SK-N-SH (cell line): ENCODE results near the gene OTOP2. TPM values are rescaled to one million over a fixed set of nuclear protein-coding genes. Genes with fewer than 3 reads are reported as not detected.

ENCODE experiments used
- CTCF ChIA-PET: fragments of 300-600, 350-600 bp; formaldehyde crosslinking; extraction: SDS; loops from one replicate; lab custom pipeline; 2021; lab: Yijun Ruan, JAX
- POLR2A ChIA-PET: fragments of 350-600 bp; sonication (Branson Sonifier 250); formaldehyde crosslinking; extraction: SDS; loops from one replicate; lab custom pipeline; 2020; ENCODE audit warnings: antibody characterized with exemption, inconsistent platforms; lab: Yijun Ruan, JAX
- DNase-seq: peaks from one replicate; pipeline ENCODE4 v3.0.0; 2012
- H2AFZ ChIP-seq: fragments of 200-600 bp; sonication (generic); 2 replicates; pipeline ENCODE4 v1.8.1; 2016; ENCODE audit warnings: antibody characterized with exemption, mild to moderate bottlenecking, low read depth
- H3F3A ChIP-seq: fragments of 200-600 bp; sonication (generic); replicated peaks from 2 replicates; pipeline ENCODE3; 2016; ENCODE audit warnings: antibody characterized with exemption, mild to moderate bottlenecking; ENCODE audit not compliant: insufficient read depth
- H3K27ac ChIP-seq, 2 experiments: fragments of 200-500 bp in 1 of 2; fragments of 200-600 bp in 1 of 2; sonication (Bioruptor generic) in 1 of 2; sonication (generic), shearing (Covaris generic) in 1 of 2; 2 replicates each; pipeline versions ENCODE4 v1.5.1 to v1.6.1; 2014 to 2016; ENCODE audit warnings: low read depth in 2 of 2, inconsistent platforms in 1 of 2, low read length in 1 of 2, mild to moderate bottlenecking in 1 of 2, mixed read lengths in 1 of 2
- H3K27me3 ChIP-seq: fragments of 200-600 bp; sonication (generic), shearing (Covaris generic); 2 replicates; pipeline ENCODE4 v1.6.1; 2016; ENCODE audit warnings: mixed run types; ENCODE audit not compliant: insufficient read depth
- H3K36me3 ChIP-seq, 2 experiments: fragments of 200-500 bp in 1 of 2; fragments of 200-600 bp in 1 of 2; sonication (Bioruptor generic) in 1 of 2; sonication (generic) in 1 of 2; replicated peaks in 1 of 2; 2 replicates each; pipeline versions ENCODE3 to v1.5.1; 2014 to 2016; ENCODE audit warnings: low read length in 1 of 2, mild to moderate bottlenecking in 1 of 2; ENCODE audit not compliant: insufficient read depth in 2 of 2, control insufficient read depth in 1 of 2
- H3K4me1 ChIP-seq, 2 experiments: fragments of 200-500 bp in 1 of 2; fragments of 200-600 bp in 1 of 2; sonication (Bioruptor generic) in 1 of 2; sonication (generic), shearing (Covaris generic) in 1 of 2; 2 replicates each; pipeline versions ENCODE4 v1.5.1 to v1.6.1; 2014 to 2016; ENCODE audit warnings: low read depth in 1 of 2, low read length in 1 of 2, mixed run types in 1 of 2; ENCODE audit not compliant: insufficient read depth in 2 of 2, control insufficient read depth in 1 of 2
- H3K4me2 ChIP-seq: fragments of 200-600 bp; sonication (generic), shearing (Covaris generic); 2 replicates; pipeline ENCODE4 v1.6.1; 2017; ENCODE audit warnings: mixed run types
- H3K4me3 ChIP-seq, 2 experiments: fragments of 200-500 bp in 1 of 2; fragments of 200-600 bp in 1 of 2; sonication (Bioruptor generic) in 1 of 2; sonication (generic), shearing (Covaris generic) in 1 of 2; 2 replicates each; pipeline versions ENCODE4 v1.5.1 to v1.8.1; 2014 to 2016; ENCODE audit warnings: low read depth in 2 of 2, inconsistent platforms in 1 of 2, low read length in 1 of 2, mild to moderate bottlenecking in 1 of 2, mixed read lengths in 1 of 2, moderate library complexity in 1 of 2
- H3K79me2 ChIP-seq: fragments of 200-600 bp; sonication (generic); 2 replicates; pipeline ENCODE4 v1.8.1; 2017; ENCODE audit warnings: mild to moderate bottlenecking; ENCODE audit not compliant: insufficient read depth
- H3K9ac ChIP-seq: fragments of 200-600 bp; sonication (generic); 2 replicates; pipeline ENCODE4 v1.6.1; 2017; ENCODE audit warnings: mixed run types
- H3K9me2 ChIP-seq: fragments of 200-600 bp; sonication (generic); 2 replicates; pipeline ENCODE4 v1.6.1; 2017; ENCODE audit warnings: mixed run types
- H3K9me3 ChIP-seq: fragments of 200-600 bp; sonication (generic); 2 replicates; pipeline ENCODE4 v1.6.1; 2017; ENCODE audit warnings: mixed run types, mild to moderate bottlenecking, moderate library complexity
- H4K20me1 ChIP-seq: fragments of 200-600 bp; sonication (generic); 2 replicates; pipeline ENCODE4 v1.6.1; 2017; ENCODE audit warnings: mild to moderate bottlenecking, mixed run types; ENCODE audit not compliant: insufficient read depth
- CHD2 ChIP-seq: fragments of 150-350 bp; IDR thresholded peaks from 2 replicates; pipeline ENCODE4 v1.6.1; 2018; ENCODE audit warnings: low read length; ENCODE audit not compliant: partially characterized antibody
- CTCF ChIP-seq: fragments of 200-600 bp; sonication (generic); IDR thresholded peaks from 2 replicates; pipeline ENCODE4 v1.6.1; 2017; ENCODE audit warnings: antibody characterized with exemption, mild to moderate bottlenecking, moderate library complexity
- EP300 ChIP-seq, 2 experiments: IDR thresholded peaks; 2 replicates each; pipeline versions ENCODE4 v1.4.0 to v1.6.1; 2012; ENCODE audit warnings: borderline replicate concordance in 1 of 2, low read depth in 1 of 2, low read length in 1 of 2
- FOSL2 ChIP-seq: IDR thresholded peaks from 2 replicates; pipeline ENCODE4 v1.4.0; 2012; ENCODE audit warnings: low read depth, mild to moderate bottlenecking, moderate library complexity, borderline replicate concordance
- FOXJ3 ChIP-seq: sonication (generic); formaldehyde crosslinking; IDR thresholded peaks from 2 replicates; pipeline ENCODE4 v1.5.1; 2020; ENCODE audit warnings: mild to moderate bottlenecking, missing genetic modification reagents
- GABPA ChIP-seq: IDR thresholded peaks from 2 replicates; pipeline ENCODE4 v1.4.0; 2012; ENCODE audit warnings: low read depth, mild to moderate bottlenecking
- GATA2 ChIP-seq: sonication (generic); formaldehyde crosslinking; IDR thresholded peaks from 2 replicates; pipeline ENCODE4 v1.5.0; 2020; ENCODE audit warnings: mild to moderate bottlenecking, missing genetic modification reagents
- JUND ChIP-seq: IDR thresholded peaks from 2 replicates; pipeline ENCODE4 v1.4.0; 2012
- MAX ChIP-seq: IDR thresholded peaks from 2 replicates; pipeline ENCODE4 v1.4.0; 2012; ENCODE audit warnings: low read depth
- NRF1 ChIP-seq: IDR thresholded peaks from 2 replicates; pipeline ENCODE4 v1.6.1; 2012; ENCODE audit warnings: low read depth, mild to moderate bottlenecking, low read length
- POLR2AphosphoS5 ChIP-seq: IDR thresholded peaks from 2 replicates; pipeline ENCODE4 v1.6.1; 2012; ENCODE audit warnings: low read depth, low read length
- RCOR1 ChIP-seq: fragments of 150-350 bp; IDR thresholded peaks from 2 replicates; pipeline ENCODE4 v1.6.1; 2017; ENCODE audit warnings: antibody characterized with exemption, low read length
- RFX5 ChIP-seq: IDR thresholded peaks from 2 replicates; pipeline ENCODE4 v1.6.1; 2012; ENCODE audit warnings: mild to moderate bottlenecking, improper control_type of control experiment, low read length
- SIN3A ChIP-seq: IDR thresholded peaks from 2 replicates; pipeline ENCODE4 v1.6.1; 2012; ENCODE audit warnings: low read depth, mild to moderate bottlenecking, low read length, moderate library complexity, borderline replicate concordance
- TAF1 ChIP-seq: IDR thresholded peaks from 2 replicates; pipeline ENCODE4 v1.6.1; 2012; ENCODE audit warnings: low read depth, mild to moderate bottlenecking, low read length, moderate library complexity, borderline replicate concordance
- TCF12 ChIP-seq: IDR thresholded peaks from 2 replicates; pipeline ENCODE4 v1.4.0; 2012
- TEAD4 ChIP-seq: IDR thresholded peaks from 2 replicates; pipeline ENCODE4 v1.4.0; 2012; ENCODE audit warnings: mild to moderate bottlenecking, borderline replicate concordance; ENCODE audit not compliant: insufficient read depth
- USF1 ChIP-seq: IDR thresholded peaks from 2 replicates; pipeline ENCODE4 v1.4.0; 2012; ENCODE audit warnings: low read depth, borderline replicate concordance
- USF2 ChIP-seq: fragments of 150-350 bp; IDR thresholded peaks from 2 replicates; pipeline ENCODE4 v1.6.1; 2017; ENCODE audit warnings: antibody characterized with exemption, low read length, low read depth, borderline replicate concordance
- ZBTB33 ChIP-seq: IDR thresholded peaks from 2 replicates; pipeline ENCODE4 v1.4.0; 2012; ENCODE audit warnings: low read depth, borderline replicate concordance
- WGBS: methylation state at CpG from one replicate; pipeline ENCODE4 v1.1.6; 2017; ENCODE audit warnings: low lambda C conversion rate; 5-methylcytosine and 5-hydroxymethylcytosine counted together
- polyA plus RNA-seq, 3 experiments: library from polyadenylated mRNA; depleted of rRNA; stranded (reverse); fragments of >200 nt; gene quantifications; 2 replicates each; pipeline ENCODE4 v1.2.3, GENCODE V29; 2012

Gene OTOP2
- polyA plus RNA-seq, 1 of the 3 experiments (the other 2 are of a cell fraction), result not detected

- peaks cover 3% of the 10 kb centered on the region; the same call in 1 of the 2 replicates for H3K79me2 ChIP-seq
- POLR2A ChIA-PET, result interaction anchor here (0.6 to 2.5 kb wide), 7 partner anchors 8 to 149 kb away, joined by 3 to 23 read pairs (median 4); partner anchors contain the start of genes HID1 and MRPL58
- no peaks in the 10 kb centered on the region for H3K9me3 ChIP-seq
Observed at GRCh38 chr17:74981979-74982662, 58.0 kb downstream of the OTOP2 start.

More at GRCh38 chr17:74981979-74982662, 58.0 kb downstream of the OTOP2 start:
- CTCF ChIA-PET, result interaction anchor here (1.0 to 2.9 kb wide), 8 partner anchors 8 to 59 kb away, joined by 3 to 15 read pairs (median 4); partner anchors contain the start of genes HID1, MRPL58, OTOP2 and USH1G
- Histone ChIP-seq H4K20me1 (no peaks in the 10 kb centered on the region), H3K27me3 (no peaks in the 10 kb centered on the region), H2AFZ (peak overlapping the region; percentile 93), H3K4me3 (peak overlapping the region; percentile 64 to 94), H3K9me2 (no peaks in the 10 kb centered on the region), H3K36me3 (no peaks in the 10 kb centered on the region), H3K4me1 (peaks cover 5 to 11% of the 10 kb centered on the region in 2 experiments; a peak in 2 of 4 replicates), H3K4me2 (peak overlapping the region; percentile 97), H3F3A (peaks cover 37% of the 10 kb centered on the region), H3K9ac (peak overlapping the region; percentile 60), H3K27ac (peak overlapping the region; percentile 59 to 91)
- WGBS, result 1% methylated on average over 22 of the region's 61 CpGs
- peak; percentile 99 for DNase-seq
- TF ChIP-seq RFX5 (no peak), USF2 (no peak; the same call in 1 of the 2 replicates), EP300 (IDR thresholded peaks at IDR 0.05; ENCODE audit: borderline replicate concordance in 1 of 2, low read depth in 1 of 2, low read length in 1 of 2) (0 out of 4 replicates have a peak, but pooled peaks of 1 of the 2 experiments have one; percentile 4), GATA2 (0 out of 2 replicates have a peak, but pooled peaks have one; percentile 14), CHD2 (peak; percentile 44), CTCF (peak; percentile 12; the same call in 1 of the 2 replicates), NRF1 (peak; percentile 66), GABPA (peak; percentile 60), FOSL2 (no peak), TEAD4 (no peak), JUND (no peak), SIN3A (peak; percentile 70; the same call in 1 of the 2 replicates), ZBTB33 (no peak), FOXJ3 (CRISPR knock-in tag) (no peak), TAF1 (0 out of 2 replicates have a peak, but pooled peaks have one; percentile 24), MAX (peak; percentile 88; the same call in 1 of the 2 replicates), POLR2AphosphoS5 (peak; percentile 93), TCF12 (no peak), RCOR1 (no peak), USF1 (peak; percentile 22; the same call in 1 of the 2 replicates)
